ENCODE measurements around the gene SDK1.
A peak's percentile ranks its signal among the peaks of the same experiment; 100 is the strongest.

The SDK1 gene

GRCh38 chr7:3459111-3459510 lies 158.1 kb downstream of the SDK1 start:
- Mint-ChIP-seq H3K4me1 (peaks cover 24% of the 10 kb centered on the region), H3K4me3 (no peak overlapping the region), H3K36me3 (ENCODE audit: low read depth) (no peaks in the 10 kb centered on the region), H3K9me3 (peaks cover 9% of the 10 kb centered on the region), H3K27ac (no peak overlapping the region), H3K27me3 (no peaks in the 10 kb centered on the region)
- ATAC-seq (no peak), DNase-seq (no peak)

- Mint-ChIP-seq H3K27ac (peak overlapping the region; percentile 47), H3K36me3 (ENCODE audit: low read depth) (no peaks in the 10 kb centered on the region), H3K4me1 (peaks cover 32% of the 10 kb centered on the region), H3K9me3 (peaks cover under 1% of the 10 kb centered on the region), H3K27me3 (no peaks in the 10 kb centered on the region), H3K4me3 (peak overlapping the region; percentile 55)
- DNase-seq, result peak; percentile 46
- peak; percentile 91 for ATAC-seq
Observed at GRCh38 chr7:3461923-3462322, 160.9 kb downstream of the SDK1 start.

GRCh38 chr7:3463696-3464095 lies 162.6 kb downstream of the SDK1 start:
- Mint-ChIP-seq H3K4me1 (peaks cover 34% of the 10 kb centered on the region), H3K4me3 (no peak overlapping the region), H3K27ac (no peak overlapping the region), H3K9me3 (no peaks in the 10 kb centered on the region), H3K27me3 (no peaks in the 10 kb centered on the region), H3K36me3 (ENCODE audit: low read depth) (no peaks in the 10 kb centered on the region)
- no peak for ATAC-seq
- no peak for DNase-seq

GRCh38 chr7:3464900-3465622 lies 164.0 kb downstream of the SDK1 start:
- H3K27me3 Mint-ChIP-seq, result no peaks in the 10 kb centered on the region
- H3K36me3 Mint-ChIP-seq (ENCODE audit: low read depth), result no peaks in the 10 kb centered on the region
- H3K9me3 Mint-ChIP-seq, result no peaks in the 10 kb centered on the region
- peak; percentile 36 for DNase-seq
- H3K4me3 Mint-ChIP-seq, result no peak overlapping the region
- peak overlapping the region; percentile 38 for H3K27ac Mint-ChIP-seq
- H3K4me1 Mint-ChIP-seq, result peaks cover 34% of the 10 kb centered on the region
- peak; percentile 65 for ATAC-seq

GRCh38 chr7:3466261-3466660 lies 165.2 kb downstream of the SDK1 start:
- Mint-ChIP-seq H3K4me3 (no peak overlapping the region), H3K36me3 (ENCODE audit: low read depth) (no peaks in the 10 kb centered on the region), H3K9me3 (no peaks in the 10 kb centered on the region), H3K27ac (no peak overlapping the region), H3K4me1 (peaks cover 29% of the 10 kb centered on the region), H3K27me3 (no peaks in the 10 kb centered on the region)
- no peak for ATAC-seq
- DNase-seq, result no peak

- Mint-ChIP-seq H3K9me3 (no peaks in the 10 kb centered on the region), H3K4me1 (peaks cover 9% of the 10 kb centered on the region), H3K27me3 (peaks cover 2% of the 10 kb centered on the region), H3K4me3 (no peak overlapping the region), H3K27ac (no peak overlapping the region), H3K36me3 (ENCODE audit: low read depth) (no peaks in the 10 kb centered on the region)
- DNase-seq (no peak), ATAC-seq (no peak)
Observed at GRCh38 chr7:3469641-3470040, 168.6 kb downstream of the SDK1 start.

- Mint-ChIP-seq H3K9me3 (no peaks in the 10 kb centered on the region), H3K36me3 (ENCODE audit: low read depth) (no peaks in the 10 kb centered on the region), H3K4me1 (no peaks in the 10 kb centered on the region), H3K27me3 (no peaks in the 10 kb centered on the region), H3K27ac (no peak overlapping the region), H3K4me3 (no peak overlapping the region)
- DNase-seq (no peak), ATAC-seq (no peak)
Observed at GRCh38 chr7:3480197-3480596, 179.1 kb downstream of the SDK1 start.

GRCh38 chr7:3481435-3481834 lies 180.4 kb downstream of the SDK1 start:
- Mint-ChIP-seq H3K4me3 (no peak overlapping the region), H3K27ac (no peak overlapping the region), H3K27me3 (no peaks in the 10 kb centered on the region), H3K9me3 (no peaks in the 10 kb centered on the region), H3K4me1 (no peaks in the 10 kb centered on the region), H3K36me3 (ENCODE audit: low read depth) (no peaks in the 10 kb centered on the region)
- DNase-seq, result no peak
- no peak for ATAC-seq

GRCh38 chr7:3482147-3482921 lies 181.3 kb downstream of the SDK1 start:
- ATAC-seq (no peak), DNase-seq (no peak)
- H3K27me3 Mint-ChIP-seq, result no peaks in the 10 kb centered on the region
- no peaks in the 10 kb centered on the region for H3K36me3 Mint-ChIP-seq (ENCODE audit: low read depth)
- no peak overlapping the region for H3K4me3 Mint-ChIP-seq
- no peaks in the 10 kb centered on the region for H3K9me3 Mint-ChIP-seq
- no peaks in the 10 kb centered on the region for H3K4me1 Mint-ChIP-seq
- H3K27ac Mint-ChIP-seq, result no peak overlapping the region

- Mint-ChIP-seq H3K27ac (no peak overlapping the region), H3K9me3 (no peaks in the 10 kb centered on the region), H3K36me3 (ENCODE audit: low read depth) (no peaks in the 10 kb centered on the region), H3K4me1 (no peaks in the 10 kb centered on the region), H3K27me3 (peaks cover 3% of the 10 kb centered on the region), H3K4me3 (no peak overlapping the region)
- DNase-seq (no peak), ATAC-seq (no peak)
Observed at GRCh38 chr7:3486841-3487240, 185.8 kb downstream of the SDK1 start.

GRCh38 chr7:3488829-3489228 lies 187.8 kb downstream of the SDK1 start:
- Mint-ChIP-seq H3K9me3 (no peaks in the 10 kb centered on the region), H3K27ac (no peak overlapping the region), H3K4me1 (peaks cover 4% of the 10 kb centered on the region), H3K27me3 (peaks cover 3% of the 10 kb centered on the region), H3K4me3 (no peak overlapping the region), H3K36me3 (ENCODE audit: low read depth) (no peaks in the 10 kb centered on the region)
- no peak for DNase-seq
- ATAC-seq, result no peak

GRCh38 chr7:3493499-3493898 lies 192.4 kb downstream of the SDK1 start:
- Mint-ChIP-seq H3K27ac (no peak overlapping the region), H3K4me1 (peaks cover 6% of the 10 kb centered on the region), H3K27me3 (no peaks in the 10 kb centered on the region), H3K36me3 (ENCODE audit: low read depth) (no peaks in the 10 kb centered on the region), H3K9me3 (no peaks in the 10 kb centered on the region), H3K4me3 (no peak overlapping the region)
- DNase-seq (no peak), ATAC-seq (no peak)

- H3K36me3 Mint-ChIP-seq (ENCODE audit: low read depth), result no peaks in the 10 kb centered on the region
- no peak overlapping the region for H3K27ac Mint-ChIP-seq
- no peaks in the 10 kb centered on the region for H3K27me3 Mint-ChIP-seq
- no peak overlapping the region for H3K4me3 Mint-ChIP-seq
- ATAC-seq, result no peak
- H3K9me3 Mint-ChIP-seq, result peaks cover 6% of the 10 kb centered on the region
- no peak for DNase-seq
- H3K4me1 Mint-ChIP-seq, result peaks cover 6% of the 10 kb centered on the region
Observed at GRCh38 chr7:3494947-3495346, 193.9 kb downstream of the SDK1 start.

- DNase-seq, result no peak
- ATAC-seq, result no peak
- peaks cover 6% of the 10 kb centered on the region for H3K4me1 Mint-ChIP-seq
- no peaks in the 10 kb centered on the region for H3K36me3 Mint-ChIP-seq (ENCODE audit: low read depth)
- H3K27ac Mint-ChIP-seq, result no peak overlapping the region
- H3K27me3 Mint-ChIP-seq, result no peaks in the 10 kb centered on the region
- H3K4me3 Mint-ChIP-seq, result no peak overlapping the region
- peaks cover 11% of the 10 kb centered on the region for H3K9me3 Mint-ChIP-seq
Observed at GRCh38 chr7:3495530-3495929, 194.5 kb downstream of the SDK1 start.

GRCh38 chr7:3495954-3496353 lies 194.9 kb downstream of the SDK1 start:
- Mint-ChIP-seq H3K9me3 (peaks cover 15% of the 10 kb centered on the region), H3K27ac (no peak overlapping the region), H3K27me3 (no peaks in the 10 kb centered on the region), H3K4me1 (peaks cover 6% of the 10 kb centered on the region), H3K4me3 (no peak overlapping the region), H3K36me3 (ENCODE audit: low read depth) (no peaks in the 10 kb centered on the region)
- no peak for ATAC-seq
- DNase-seq, result no peak
